ENCODE data around the gene PCDHAC2. TPM values are rescaled to one million over a fixed set of nuclear protein-coding genes. Genes with fewer than 3 reads are reported as not detected.

PCDHAC2 gene
- total RNA-seq, 3 donors from 2014 or later, result 2.1 to 2.8 (median 2.6) TPM

GRCh38 chr5:140962190-140962589 lies 4.1 kb upstream of the PCDHAC2 start:
- TF ChIP-seq POLR2AphosphoS5 (IDR thresholded peaks at IDR 0.05), result no peak
- TF ChIP-seq, protein P1, sequence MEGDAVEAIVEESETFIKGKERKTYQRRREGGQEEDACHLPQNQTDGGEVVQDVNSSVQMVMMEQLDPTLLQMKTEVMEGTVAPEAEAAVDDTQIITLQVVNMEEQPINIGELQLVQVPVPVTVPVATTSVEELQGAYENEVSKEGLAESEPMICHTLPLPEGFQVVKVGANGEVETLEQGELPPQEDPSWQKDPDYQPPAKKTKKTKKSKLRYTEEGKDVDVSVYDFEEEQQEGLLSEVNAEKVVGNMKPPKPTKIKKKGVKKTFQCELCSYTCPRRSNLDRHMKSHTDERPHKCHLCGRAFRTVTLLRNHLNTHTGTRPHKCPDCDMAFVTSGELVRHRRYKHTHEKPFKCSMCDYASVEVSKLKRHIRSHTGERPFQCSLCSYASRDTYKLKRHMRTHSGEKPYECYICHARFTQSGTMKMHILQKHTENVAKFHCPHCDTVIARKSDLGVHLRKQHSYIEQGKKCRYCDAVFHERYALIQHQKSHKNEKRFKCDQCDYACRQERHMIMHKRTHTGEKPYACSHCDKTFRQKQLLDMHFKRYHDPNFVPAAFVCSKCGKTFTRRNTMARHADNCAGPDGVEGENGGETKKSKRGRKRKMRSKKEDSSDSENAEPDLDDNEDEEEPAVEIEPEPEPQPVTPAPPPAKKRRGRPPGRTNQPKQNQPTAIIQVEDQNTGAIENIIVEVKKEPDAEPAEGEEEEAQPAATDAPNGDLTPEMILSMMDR (IDR thresholded peaks at IDR 0.05), result no peak
- no peak for TF ChIP-seq POLR2A (IDR thresholded peaks at IDR 0.05)
- no peaks in the 10 kb centered on the region for H3K4me1 ChIP-seq

GRCh38 chr5:140964356-140964755 lies 1.9 kb upstream of the PCDHAC2 start:
- intact Hi-C loops (cut with DNase I; ENCODE audit: low total_unique reads), result no loop called here
- DNase-seq (ENCODE audit: low spot score in 2 of 2), result no peak
- TF ChIP-seq POLR2AphosphoS5 (IDR thresholded peaks at IDR 0.05) (no peak), POLR2A (IDR thresholded peaks at IDR 0.05) (no peak)
- TF ChIP-seq, protein P1 (IDR thresholded peaks at IDR 0.05), result no peak
- Histone ChIP-seq H3K4me3 (no peak overlapping the region), H3K27me3 (no peaks in the 10 kb centered on the region), H3K4me1 (no peaks in the 10 kb centered on the region), H3K9me3 (no peaks in the 10 kb centered on the region), H3K36me3 (no peaks in the 10 kb centered on the region), H3K27ac (no peak overlapping the region)

More at GRCh38 chr5:140962190-140962589, 4.1 kb upstream of the PCDHAC2 start:
- H3K36me3 ChIP-seq, result no peaks in the 10 kb centered on the region
- H3K27me3 ChIP-seq, result no peaks in the 10 kb centered on the region
- intact Hi-C loops (cut with DNase I; ENCODE audit: low total_unique reads), result no loop called here
- no peaks in the 10 kb centered on the region for H3K9me3 ChIP-seq
- no peak for DNase-seq (ENCODE audit: low spot score in 2 of 2)
- no peak overlapping the region for H3K4me3 ChIP-seq
- no peak overlapping the region for H3K27ac ChIP-seq

- intact Hi-C loops (cut with DNase I; ENCODE audit: low total_unique reads), result no loop called here
- no peak for TF ChIP-seq POLR2AphosphoS5 (IDR thresholded peaks at IDR 0.05)
- TF ChIP-seq POLR2A (IDR thresholded peaks at IDR 0.05), result no peak
- TF ChIP-seq, protein P1 (IDR thresholded peaks at IDR 0.05), result no peak
- Histone ChIP-seq H3K9me3 (no peaks in the 10 kb centered on the region), H3K27me3 (no peaks in the 10 kb centered on the region), H3K4me3 (peak overlapping the region; percentile 42 to 68 (median 65)), H3K36me3 (no peaks in the 10 kb centered on the region), H3K4me1 (no peaks in the 10 kb centered on the region), H3K27ac (no peak overlapping the region)
- DNase-seq (ENCODE audit: low spot score in 2 of 2), result no peak
These were observed 377 bp upstream of the PCDHAC2 start for GRCh38 chr5:140965905-140966292.

DNA sequence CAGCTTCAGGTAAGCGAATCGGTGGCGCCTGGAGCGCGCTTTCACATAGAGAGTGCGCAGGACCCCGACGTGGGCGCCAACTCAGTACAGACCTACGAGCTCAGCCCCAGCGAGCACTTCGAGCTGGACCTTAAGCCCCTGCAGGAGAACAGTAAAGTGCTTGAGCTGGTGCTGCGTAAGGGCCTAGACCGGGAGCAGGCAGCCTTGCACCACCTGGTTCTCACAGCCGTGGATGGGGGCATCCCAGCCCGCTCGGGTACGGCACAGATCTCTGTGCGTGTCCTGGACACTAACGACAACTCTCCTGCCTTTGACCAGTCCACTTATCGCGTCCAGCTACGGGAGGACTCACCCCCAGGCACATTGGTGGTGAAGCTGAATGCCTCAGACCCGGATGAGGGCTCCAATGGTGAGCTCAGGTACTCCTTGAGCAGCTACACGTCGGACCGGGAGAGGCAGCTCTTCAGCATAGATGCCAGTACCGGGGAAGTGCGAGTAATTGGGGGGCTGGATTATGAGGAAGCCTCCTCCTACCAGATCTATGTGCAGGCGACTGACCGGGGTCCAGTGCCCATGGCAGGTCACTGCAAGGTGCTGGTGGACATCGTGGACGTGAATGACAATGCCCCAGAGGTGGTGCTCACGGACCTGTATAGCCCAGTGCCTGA lies 1.1 kb downstream of the PCDHAC2 start:
- H3K27me3 ChIP-seq, result no peaks in the 10 kb centered on the region
- H3K27ac ChIP-seq, result no peak overlapping the region
- H3K4me3 ChIP-seq, result peak overlapping the region; percentile 42 to 68 (median 65)
- TF ChIP-seq POLR2AphosphoS5 (IDR thresholded peaks at IDR 0.05) (no peak), POLR2A (IDR thresholded peaks at IDR 0.05) (no peak)
- TF ChIP-seq, protein P1 (IDR thresholded peaks at IDR 0.05), result no peak
- no peaks in the 10 kb centered on the region for H3K36me3 ChIP-seq
- no peaks in the 10 kb centered on the region for H3K9me3 ChIP-seq
- no peak for DNase-seq (ENCODE audit: low spot score in 2 of 2)
- intact Hi-C loops (cut with DNase I; ENCODE audit: low total_unique reads), result no loop called here
- no peaks in the 10 kb centered on the region for H3K4me1 ChIP-seq

GRCh38 chr5:140969880-140970279 lies 3.6 kb downstream of the PCDHAC2 start:
- Histone ChIP-seq H3K27ac (no peak overlapping the region), H3K27me3 (no peaks in the 10 kb centered on the region), H3K4me1 (no peaks in the 10 kb centered on the region), H3K36me3 (no peaks in the 10 kb centered on the region), H3K9me3 (no peaks in the 10 kb centered on the region), H3K4me3 (no peak overlapping the region)
- no peak for DNase-seq (ENCODE audit: low spot score in 2 of 2)
- no peak for TF ChIP-seq POLR2AphosphoS5 (IDR thresholded peaks at IDR 0.05)
- TF ChIP-seq, protein P1 (IDR thresholded peaks at IDR 0.05), result no peak
- TF ChIP-seq POLR2A (IDR thresholded peaks at IDR 0.05), result no peak
- intact Hi-C loops (cut with DNase I; ENCODE audit: low total_unique reads), result no loop called here

All from breast epithelium (tissue), 4 donors.